Activated naive CD4-positive, alpha-beta T cell treated with anti-CD3 and anti-CD28 coated beads for 36 hours (primary cell): ENCODE data around the gene PLK1. TPM values are rescaled to one million over a fixed set of nuclear protein-coding genes. Genes with fewer than 3 reads are reported as not detected.

Source experiments
- CTCF ChIA-PET: fragments of 350-600 bp; sonication (Branson Sonifier 250); formaldehyde crosslinking; loops from one replicate; lab custom pipeline; 2021; ENCODE audit warnings: antibody characterized with exemption; lab: Charles Lee
- DNase-seq: peaks from one replicate; pipeline ENCODE4 v3.0.0-alpha.2; 2020
- H3K27ac Mint-ChIP-seq: one replicate; pipeline ENCODE4 v1.8.0; 2021; ENCODE audit warnings: mild to moderate bottlenecking, mixed read lengths
- H3K27me3 Mint-ChIP-seq: one replicate; pipeline ENCODE4 v1.8.0; 2021; ENCODE audit warnings: low read depth, mixed read lengths
- H3K36me3 Mint-ChIP-seq: one replicate; pipeline ENCODE4 v1.8.0; 2021; ENCODE audit warnings: low read depth, mixed read lengths
- H3K4me1 Mint-ChIP-seq: one replicate; pipeline ENCODE4 v1.8.0; 2021; ENCODE audit warnings: low read depth, mixed read lengths
- H3K4me3 Mint-ChIP-seq: one replicate; pipeline ENCODE4 v1.8.0; 2021; ENCODE audit warnings: mild to moderate bottlenecking, moderate library complexity, mixed read lengths
- H3K9me3 Mint-ChIP-seq: one replicate; pipeline ENCODE4 v1.8.0; 2021; ENCODE audit warnings: mixed read lengths
- intact Hi-C: fragments of 100-400 bp; cut with micrococcal nuclease; formaldehyde crosslinking; loops from one replicate; pipeline ENCODE4 v1.15.1; 2023
- total RNA-seq, 2 experiments: library from RNA; stranded (reverse); gene quantifications; one replicate each; pipeline ENCODE4 v1.2.3, GENCODE V29; 2021

PLK1 gene
- total RNA-seq, 2 experiments from 2014 or later, result 91.8 to 98.0 TPM

GRCh38 chr16:23666571-23667354, 11.9 kb upstream of the PLK1 start:
- H3K4me1 Mint-ChIP-seq, result peaks cover 16% of the 10 kb centered on the region
- H3K36me3 Mint-ChIP-seq, result peaks cover 47% of the 10 kb centered on the region
- CTCF ChIA-PET, result no interaction called here
- DNase-seq, result no peak
- intact Hi-C loops, result no loop called here
- no peaks in the 10 kb centered on the region for H3K27me3 Mint-ChIP-seq
- H3K9me3 Mint-ChIP-seq, result no peaks in the 10 kb centered on the region
- H3K4me3 Mint-ChIP-seq, result no peak overlapping the region
- no peak overlapping the region for H3K27ac Mint-ChIP-seq

GRCh38 chr16:23667355-23667659, 11.4 kb upstream of the PLK1 start:
- peaks cover 16% of the 10 kb centered on the region for H3K4me1 Mint-ChIP-seq
- H3K4me3 Mint-ChIP-seq, result no peak overlapping the region
- H3K27ac Mint-ChIP-seq, result no peak overlapping the region
- no peak for DNase-seq
- peaks cover 52% of the 10 kb centered on the region for H3K36me3 Mint-ChIP-seq
- no peaks in the 10 kb centered on the region for H3K9me3 Mint-ChIP-seq
- intact Hi-C loops, result no loop called here
- H3K27me3 Mint-ChIP-seq, result no peaks in the 10 kb centered on the region
- CTCF ChIA-PET, result interaction anchor here (1.3 kb wide), 1 partner anchor 11 kb away, joined by 4 read pairs; the partner anchor contains the start of gene PLK1

GRCh38 chr16:23668225-23668624, 10.5 kb upstream of the PLK1 start:
- Mint-ChIP-seq H3K27ac (no peak overlapping the region), H3K4me3 (no peak overlapping the region), H3K4me1 (peaks cover 16% of the 10 kb centered on the region), H3K9me3 (no peaks in the 10 kb centered on the region), H3K27me3 (no peaks in the 10 kb centered on the region), H3K36me3 (peaks cover 50% of the 10 kb centered on the region)
- DNase-seq, result no peak
- CTCF ChIA-PET, result interaction anchor here (1.3 kb wide), 1 partner anchor 11 kb away, joined by 4 read pairs; the partner anchor contains the start of gene PLK1
- intact Hi-C loops, result no loop called here

- H3K4me1 Mint-ChIP-seq, result peaks cover 16% of the 10 kb centered on the region
- intact Hi-C loops, result no loop called here
- CTCF ChIA-PET, result interaction anchor here (1.3 kb wide), 1 partner anchor 9 kb away, joined by 3 read pairs; the partner anchor contains the start of gene PLK1
- DNase-seq, result no peak
- no peak overlapping the region for H3K27ac Mint-ChIP-seq
- H3K36me3 Mint-ChIP-seq, result peaks cover 52% of the 10 kb centered on the region
- H3K27me3 Mint-ChIP-seq, result no peaks in the 10 kb centered on the region
- H3K4me3 Mint-ChIP-seq, result no peak overlapping the region
- H3K9me3 Mint-ChIP-seq, result no peaks in the 10 kb centered on the region
These were observed 9.8 kb upstream of the PLK1 start for GRCh38 chr16:23668873-23669272.

DNA sequence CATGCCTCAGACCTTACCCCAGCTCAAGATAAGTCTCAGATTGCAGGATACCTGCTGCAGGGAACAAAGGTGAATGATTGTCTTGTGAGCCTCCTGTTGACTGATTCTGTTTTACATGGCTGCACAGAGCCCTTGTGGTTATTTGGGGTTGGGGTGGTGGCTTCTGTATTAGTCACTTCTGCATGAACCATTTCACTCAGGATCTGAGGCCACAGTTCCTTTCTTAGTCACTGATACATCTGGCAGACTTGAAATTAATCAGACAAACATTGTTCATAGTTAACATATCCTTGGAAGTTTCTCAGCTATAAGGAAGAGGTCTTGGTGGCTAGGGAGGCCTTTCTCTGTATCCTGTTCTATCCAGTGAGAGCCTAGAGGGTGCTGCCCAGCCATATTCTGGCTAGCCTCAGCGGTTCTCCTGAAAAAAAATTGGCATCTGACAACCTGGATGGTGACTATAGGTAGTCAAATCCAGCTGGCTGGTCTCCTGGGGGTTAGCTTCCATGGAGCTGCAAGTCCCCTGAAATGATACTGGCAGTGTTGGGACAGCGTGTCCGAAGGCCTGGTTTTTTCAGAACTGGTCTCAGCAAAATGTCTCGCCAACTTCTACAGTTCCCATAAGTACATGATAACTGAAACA, 8.4 kb upstream of the PLK1 start:
- H3K27me3 Mint-ChIP-seq, result no peaks in the 10 kb centered on the region
- CTCF ChIA-PET, result interaction anchor here (1.1 to 1.3 kb wide), 2 partner anchors 8 to 15 kb away, joined by 3 read pairs; partner anchors contain the start of gene PLK1
- DNase-seq, result peak; percentile 82
- intact Hi-C loops, result loop anchor here (1.0 kb wide), 4 partner anchors 29 to 172 kb away; partner anchors contain the start of genes DCTN5, EARS2, PALB2 and UBFD1
- no peak overlapping the region for H3K4me3 Mint-ChIP-seq
- H3K36me3 Mint-ChIP-seq, result peaks cover 49% of the 10 kb centered on the region
- H3K4me1 Mint-ChIP-seq, result peaks cover 16% of the 10 kb centered on the region
- no peaks in the 10 kb centered on the region for H3K9me3 Mint-ChIP-seq
- H3K27ac Mint-ChIP-seq, result peak overlapping the region; percentile 13

- Mint-ChIP-seq H3K27ac (no peak overlapping the region), H3K36me3 (peaks cover 34% of the 10 kb centered on the region), H3K27me3 (no peaks in the 10 kb centered on the region), H3K4me3 (no peak overlapping the region), H3K4me1 (peaks cover 23% of the 10 kb centered on the region), H3K9me3 (no peaks in the 10 kb centered on the region)
- DNase-seq, result no peak
- CTCF ChIA-PET, result no interaction called here
- intact Hi-C loops, result no loop called here
These were observed 4.6 kb upstream of the PLK1 start for GRCh38 chr16:23673971-23674614.

GRCh38 chr16:23676924-23677480, 1.7 kb upstream of the PLK1 start:
- no peaks in the 10 kb centered on the region for H3K9me3 Mint-ChIP-seq
- CTCF ChIA-PET, result interaction anchor here (0.6 to 2.0 kb wide), 6 partner anchors 15 to 526 kb away, joined by 3 to 8 read pairs (median 4); partner anchors contain the start of gene NDUFAB1
- H3K36me3 Mint-ChIP-seq, result peaks cover 34% of the 10 kb centered on the region
- H3K4me3 Mint-ChIP-seq, result no peak overlapping the region
- intact Hi-C loops, result loop anchor here (5.0 kb wide), 1 partner anchor 125 kb away; no protein-coding TSS in a partner anchor
- H3K4me1 Mint-ChIP-seq, result peaks cover 16% of the 10 kb centered on the region
- H3K27me3 Mint-ChIP-seq, result peaks cover 3% of the 10 kb centered on the region
- DNase-seq, result no peak
- no peak overlapping the region for H3K27ac Mint-ChIP-seq

DNA sequence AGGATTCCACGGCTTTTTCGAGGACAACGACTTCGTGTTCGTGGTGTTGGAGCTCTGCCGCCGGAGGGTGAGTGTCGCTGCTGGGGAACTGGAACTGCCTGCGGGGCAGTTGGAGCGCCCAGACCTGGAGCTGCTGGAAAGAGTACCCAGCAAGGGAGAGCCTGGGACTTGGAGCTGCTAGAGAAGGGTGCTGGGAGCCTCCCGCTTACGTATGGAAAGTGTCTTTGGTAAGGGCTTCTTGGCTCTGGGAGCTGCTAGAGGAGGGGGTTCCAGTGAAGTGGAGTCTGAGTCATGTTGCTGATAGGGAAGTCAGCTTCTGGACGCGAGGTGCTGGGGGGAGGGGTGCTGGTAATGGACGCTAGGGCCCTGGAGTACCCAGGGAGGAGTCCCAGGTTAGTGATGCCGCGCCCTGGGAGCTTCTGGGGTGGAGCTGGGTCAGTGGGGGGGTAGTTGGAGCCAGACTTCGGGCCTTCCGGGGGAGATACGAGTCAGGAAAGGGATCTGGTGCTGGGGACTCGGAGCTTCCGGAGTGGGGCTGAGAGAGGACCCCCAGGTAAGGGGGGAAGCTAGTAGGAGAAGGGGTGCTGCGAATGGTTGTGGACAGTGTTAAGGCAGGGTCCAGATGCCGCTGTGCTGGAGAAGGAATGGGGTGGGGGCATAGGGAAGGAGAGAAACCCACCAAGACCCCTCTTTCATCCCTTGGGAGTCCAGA, 741 bp downstream of the PLK1 start:
- peaks cover 3% of the 10 kb centered on the region for H3K27me3 Mint-ChIP-seq
- peaks cover 16% of the 10 kb centered on the region for H3K4me1 Mint-ChIP-seq
- CTCF ChIA-PET, result interaction anchor here (1.2 to 1.3 kb wide), 2 partner anchors 11 to 22 kb away, joined by 3 to 4 read pairs; no protein-coding TSS in a partner anchor
- H3K4me3 Mint-ChIP-seq, result peak overlapping the region; percentile 89
- intact Hi-C loops, result loop anchor here (5.0 kb wide), 1 partner anchor 123 kb away; no protein-coding TSS in a partner anchor
- no peaks in the 10 kb centered on the region for H3K9me3 Mint-ChIP-seq
- peak overlapping the region; percentile 24 for H3K27ac Mint-ChIP-seq
- H3K36me3 Mint-ChIP-seq, result peaks cover 42% of the 10 kb centered on the region
- DNase-seq, result peak; percentile 50

GRCh38 chr16:23679986-23680336, 1.3 kb downstream of the PLK1 start:
- Mint-ChIP-seq H3K4me1 (peaks cover 16% of the 10 kb centered on the region), H3K4me3 (peak overlapping the region; percentile 89), H3K27ac (no peak overlapping the region), H3K9me3 (no peaks in the 10 kb centered on the region), H3K36me3 (peaks cover 45% of the 10 kb centered on the region), H3K27me3 (peaks cover 3% of the 10 kb centered on the region)
- CTCF ChIA-PET, result interaction anchor here (1.3 kb wide), 1 partner anchor 21 kb away, joined by 3 read pairs; no protein-coding TSS in a partner anchor
- intact Hi-C loops, result loop anchor here (5.0 kb wide), 1 partner anchor 122 kb away; no protein-coding TSS in a partner anchor
- no peak for DNase-seq

DNA sequence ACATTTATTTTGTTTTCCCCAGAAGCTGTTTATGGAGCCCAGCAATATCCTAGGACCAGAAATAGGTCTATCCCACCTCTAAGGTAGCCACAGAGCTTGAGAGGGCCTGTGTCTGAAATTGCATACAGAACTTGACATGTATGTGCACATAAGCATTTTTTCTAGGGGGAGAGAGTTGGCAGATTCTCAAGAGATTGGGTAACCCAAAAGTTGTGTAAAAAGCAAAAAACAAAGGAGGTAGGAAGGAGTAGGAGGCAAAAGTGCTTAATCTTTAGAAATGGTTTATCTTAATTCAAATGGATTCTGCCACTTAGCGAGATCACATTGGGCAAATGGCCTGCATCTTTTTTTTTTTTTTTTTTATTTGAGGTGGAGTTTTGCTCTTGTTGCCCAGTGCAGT, 3.5 kb downstream of the PLK1 start:
- Mint-ChIP-seq H3K4me1 (peaks cover 16% of the 10 kb centered on the region), H3K27ac (no peak overlapping the region), H3K36me3 (peaks cover 56% of the 10 kb centered on the region), H3K27me3 (peaks cover 3% of the 10 kb centered on the region), H3K4me3 (no peak overlapping the region), H3K9me3 (no peaks in the 10 kb centered on the region)
- DNase-seq, result no peak
- intact Hi-C loops, result no loop called here
- CTCF ChIA-PET, result no interaction called here

- CTCF ChIA-PET, result no interaction called here
- peaks cover 10% of the 10 kb centered on the region for H3K4me1 Mint-ChIP-seq
- H3K27ac Mint-ChIP-seq, result no peak overlapping the region
- no peak for DNase-seq
- H3K9me3 Mint-ChIP-seq, result no peaks in the 10 kb centered on the region
- intact Hi-C loops, result no loop called here
- peaks cover 66% of the 10 kb centered on the region for H3K36me3 Mint-ChIP-seq
- peaks cover 3% of the 10 kb centered on the region for H3K27me3 Mint-ChIP-seq
- H3K4me3 Mint-ChIP-seq, result no peak overlapping the region
These were observed 4.8 kb downstream of the PLK1 start for GRCh38 chr16:23683487-23683886.
